ENCODE data around the gene GALE. TPM values are rescaled to one million over a fixed set of nuclear protein-coding genes. Genes with fewer than 3 reads are reported as not detected.

Gene GALE
- total RNA-seq, 1 donor from 2014 or later = 47.2 TPM

DNA sequence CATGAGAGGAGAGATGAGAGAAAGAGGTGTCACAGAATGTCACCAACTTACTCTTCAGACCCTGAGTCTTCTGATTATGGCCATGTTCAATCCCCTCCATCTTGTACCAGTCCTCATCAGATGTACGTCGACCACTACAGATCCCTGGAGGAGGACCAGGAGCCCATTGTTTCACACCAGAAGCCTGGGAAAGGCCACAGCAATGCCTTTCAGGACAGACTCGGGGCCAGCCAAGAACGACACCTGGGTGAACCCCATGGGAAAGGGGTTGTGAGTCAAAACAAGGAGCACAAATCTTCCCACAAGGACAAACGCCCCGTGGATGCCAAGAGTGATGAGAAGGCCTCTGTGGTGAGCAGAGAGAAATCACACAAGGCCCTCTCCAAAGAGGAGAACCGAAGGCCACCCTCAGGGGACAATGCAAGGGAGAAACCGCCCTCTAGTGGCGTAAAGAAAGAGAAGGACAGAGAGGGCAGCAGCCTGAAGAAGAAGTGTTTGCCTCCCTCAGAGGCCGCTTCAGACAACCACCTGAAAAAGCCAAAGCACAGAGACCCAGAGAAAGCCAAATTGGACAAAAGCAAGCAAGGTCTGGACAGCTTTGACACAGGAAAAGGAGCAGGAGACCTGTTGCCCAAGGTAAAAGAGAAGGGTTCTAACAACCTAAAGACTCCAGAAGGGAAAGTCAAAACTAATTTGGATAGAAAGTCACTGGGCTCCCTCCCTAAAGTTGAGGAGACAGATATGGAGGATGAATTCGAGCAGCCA, 49.3 kb downstream of the GALE start:
- Mint-ChIP-seq H3K9me3 (no peaks in the 10 kb centered on the region), H3K27ac (ENCODE audit: unreplicated experiment) (peak overlapping the region; percentile 19), H3K4me1 (peaks cover 8% of the 10 kb centered on the region), H3K4me3 (no peak overlapping the region), H3K27me3 (ENCODE audit: low read depth) (no peaks in the 10 kb centered on the region), H3K36me3 (ENCODE audit: low read depth) (peaks cover 18% of the 10 kb centered on the region)
- TF ChIP-seq, protein P1, sequence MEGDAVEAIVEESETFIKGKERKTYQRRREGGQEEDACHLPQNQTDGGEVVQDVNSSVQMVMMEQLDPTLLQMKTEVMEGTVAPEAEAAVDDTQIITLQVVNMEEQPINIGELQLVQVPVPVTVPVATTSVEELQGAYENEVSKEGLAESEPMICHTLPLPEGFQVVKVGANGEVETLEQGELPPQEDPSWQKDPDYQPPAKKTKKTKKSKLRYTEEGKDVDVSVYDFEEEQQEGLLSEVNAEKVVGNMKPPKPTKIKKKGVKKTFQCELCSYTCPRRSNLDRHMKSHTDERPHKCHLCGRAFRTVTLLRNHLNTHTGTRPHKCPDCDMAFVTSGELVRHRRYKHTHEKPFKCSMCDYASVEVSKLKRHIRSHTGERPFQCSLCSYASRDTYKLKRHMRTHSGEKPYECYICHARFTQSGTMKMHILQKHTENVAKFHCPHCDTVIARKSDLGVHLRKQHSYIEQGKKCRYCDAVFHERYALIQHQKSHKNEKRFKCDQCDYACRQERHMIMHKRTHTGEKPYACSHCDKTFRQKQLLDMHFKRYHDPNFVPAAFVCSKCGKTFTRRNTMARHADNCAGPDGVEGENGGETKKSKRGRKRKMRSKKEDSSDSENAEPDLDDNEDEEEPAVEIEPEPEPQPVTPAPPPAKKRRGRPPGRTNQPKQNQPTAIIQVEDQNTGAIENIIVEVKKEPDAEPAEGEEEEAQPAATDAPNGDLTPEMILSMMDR (conservative IDR thresholded peaks at IDR 0.05) = peak; percentile 74
- DNase-seq (ENCODE audit: low read depth, low spot score) = peak; percentile 33

DNA sequence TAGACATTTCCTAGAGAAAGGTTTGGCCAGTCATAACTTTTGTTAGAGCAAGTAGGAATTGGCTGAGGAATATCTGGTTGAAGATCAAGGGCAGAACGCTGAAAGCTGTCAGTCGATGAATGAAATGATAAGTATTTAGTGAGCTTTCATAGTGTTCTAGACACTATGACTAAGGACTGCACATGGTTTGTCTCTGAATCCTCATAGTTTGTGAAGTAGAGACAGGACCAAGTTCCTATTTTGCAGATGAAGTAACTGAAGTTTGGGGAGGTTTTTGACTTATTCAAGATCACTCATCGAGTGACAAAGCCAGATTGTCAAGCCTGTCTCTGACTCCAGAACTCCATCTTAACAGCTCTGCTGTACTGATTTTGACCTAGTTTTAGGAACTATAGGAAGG, 52.5 kb downstream of the GALE start:
- no peak overlapping the region for H3K4me3 Mint-ChIP-seq
- H3K36me3 Mint-ChIP-seq (ENCODE audit: low read depth) = peaks cover 8% of the 10 kb centered on the region
- no peaks in the 10 kb centered on the region for H3K9me3 Mint-ChIP-seq
- H3K27ac Mint-ChIP-seq (ENCODE audit: unreplicated experiment) = no peak overlapping the region
- DNase-seq (ENCODE audit: low read depth, low spot score) = no peak
- no peaks in the 10 kb centered on the region for H3K27me3 Mint-ChIP-seq (ENCODE audit: low read depth)
- TF ChIP-seq, protein P1 (conservative IDR thresholded peaks at IDR 0.05) = no peak
- H3K4me1 Mint-ChIP-seq = peaks cover 29% of the 10 kb centered on the region

Other genes with a start within 250 kb of the GALE start
- 36.2 and 40.9 TPM in 2 replicates for gene ID3, start 241.3 kb downstream of the GALE start, total RNA-seq
- 1,184 and 1,252 TPM in 2 replicates for gene RPL11, start 108.9 kb downstream of the GALE start, total RNA-seq
- 43.1 and 45.8 TPM in 2 replicates for gene ELOA, start 57.3 kb downstream of the GALE start, total RNA-seq
- 54.8 and 57.5 TPM in 2 replicates for gene PITHD1, start 22.3 kb downstream of the GALE start, total RNA-seq
- 88.9 and 89.6 TPM in 2 replicates for gene LYPLA2, start 9.6 kb downstream of the GALE start, total RNA-seq
- gene HMGCL, start 24.7 kb upstream of the GALE start, total RNA-seq = 15.6 and 17.4 TPM in 2 replicates
- gene FUCA1, start 67.5 kb upstream of the GALE start, total RNA-seq = 6.7 and 7.6 TPM in 2 replicates
- not detected in 2 replicates for gene CNR2, start 112.6 kb upstream of the GALE start, total RNA-seq
- 178 and 189 TPM in 2 replicates for gene PNRC2, start 159.1 kb upstream of the GALE start, total RNA-seq
- 219 and 228 TPM in 2 replicates for gene SRSF10, start 179.6 kb upstream of the GALE start, total RNA-seq